ENCODE measurements around the gene SLC16A1.
"Not testable (repeated sequence)": the region's sequence is repeated elsewhere in the genome, so short reads cannot be mapped to it uniquely, and the experiment has no call there.

SLC16A1 gene

DNA sequence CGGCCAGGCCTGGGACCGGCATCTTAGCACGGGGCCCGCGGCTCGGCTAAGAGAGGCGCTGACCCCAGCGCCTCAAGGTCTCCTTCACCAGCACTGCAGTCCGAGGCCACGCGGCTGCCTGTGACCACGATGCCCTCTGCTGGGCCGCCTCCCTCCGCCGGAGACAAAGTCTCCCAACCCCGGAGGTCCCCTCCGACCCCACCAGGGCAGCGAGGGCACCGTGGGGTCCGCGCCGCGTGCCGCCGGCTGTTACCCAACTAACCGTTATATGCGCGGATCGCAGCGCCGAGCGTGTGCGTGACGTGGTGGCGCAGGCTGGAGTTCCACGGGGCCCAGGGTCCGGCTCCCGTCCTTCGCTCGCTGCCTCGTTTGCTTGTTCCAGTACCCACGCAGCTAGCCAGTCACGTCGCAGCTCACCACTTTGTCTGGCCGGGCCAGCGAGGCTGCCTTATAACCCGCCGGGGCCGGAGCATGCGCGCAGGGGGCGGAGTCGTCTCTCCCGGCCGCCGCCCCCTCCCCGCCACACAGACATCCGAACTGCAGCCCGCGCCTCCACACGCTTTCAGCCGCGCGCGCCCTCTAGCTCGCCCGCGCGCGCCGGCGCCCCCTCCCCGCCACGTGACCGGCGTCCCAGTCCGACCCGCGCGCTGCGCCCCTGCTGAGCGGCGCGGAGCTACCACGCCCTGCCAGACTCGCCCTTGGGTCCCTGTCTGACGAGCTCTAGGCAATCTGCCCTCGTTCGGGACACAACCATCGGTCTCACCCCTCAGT, at the start of gene SLC16A1:
Gene SLC16A1, minus strand, starts transcription at position 424 of the 771 bp plus-strand sequence. CDS start 26,888 bp downstream, outside the sequence.
- DNase-seq (ENCODE audit: low read depth in 1 of 2, low spot score in 1 of 2) = peak; percentile 68 to 85

GRCh38 chr1:113003751-113004690, 48.0 kb upstream of the SLC16A1 start:
- DNase-seq (ENCODE audit: low read depth in 1 of 2, low spot score in 1 of 2) = no peak

- no peak for DNase-seq (ENCODE audit: low read depth in 1 of 2, low spot score in 1 of 2)
Measured at GRCh38 chr1:113002297-113002696, 46.3 kb upstream of the SLC16A1 start.

GRCh38 chr1:112998592-112999235, 42.7 kb upstream of the SLC16A1 start:
- DNase-seq (ENCODE audit: low read depth in 1 of 2, low spot score in 1 of 2) = no peak

- no peak for DNase-seq (ENCODE audit: low read depth in 1 of 2, low spot score in 1 of 2)
Measured at GRCh38 chr1:112997781-112998180, 41.8 kb upstream of the SLC16A1 start.

DNA sequence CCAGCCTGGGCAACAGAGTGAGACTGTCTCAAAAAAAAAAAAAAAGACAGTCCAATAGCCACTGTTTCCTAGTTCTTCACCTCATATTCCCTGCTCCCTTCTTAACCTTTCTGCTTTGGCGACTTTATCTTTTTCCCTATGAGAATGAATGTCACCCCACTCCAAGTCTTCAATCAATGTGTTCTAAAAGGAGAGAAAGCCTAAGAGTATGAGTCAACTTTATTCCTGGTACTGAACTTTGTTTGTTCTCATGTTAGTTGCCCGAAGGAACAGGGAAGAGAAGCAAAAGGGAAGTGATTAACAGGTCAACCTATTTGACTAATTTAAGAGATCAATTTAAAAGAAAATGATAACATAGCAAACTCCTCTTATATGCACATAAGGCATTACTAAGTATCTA, 39.9 kb upstream of the SLC16A1 start:
- no peak for DNase-seq (ENCODE audit: low read depth in 1 of 2, low spot score in 1 of 2)

DNA sequence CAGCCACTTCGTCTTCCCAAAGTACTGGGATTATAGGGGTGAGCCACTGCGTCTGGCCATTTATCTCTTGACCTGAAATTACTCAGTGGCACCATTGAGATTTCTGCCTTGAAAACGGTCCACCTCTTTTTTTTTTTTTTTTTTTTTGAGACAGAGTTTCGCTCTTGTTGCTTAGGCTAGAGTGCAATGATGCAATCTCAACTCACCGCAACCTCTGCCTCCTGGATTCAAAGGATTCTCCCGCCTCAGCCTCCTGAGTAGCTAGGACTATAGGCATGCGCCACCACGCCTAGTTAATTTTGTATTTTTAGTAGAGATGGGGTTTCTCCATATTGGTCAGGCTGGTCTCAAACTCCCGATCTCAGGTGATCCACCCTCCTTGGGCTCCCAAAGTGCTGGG, 39.0 kb upstream of the SLC16A1 start:
- DNase-seq (ENCODE audit: low read depth in 1 of 2, low spot score in 1 of 2) = not testable (repeated sequence)

DNA sequence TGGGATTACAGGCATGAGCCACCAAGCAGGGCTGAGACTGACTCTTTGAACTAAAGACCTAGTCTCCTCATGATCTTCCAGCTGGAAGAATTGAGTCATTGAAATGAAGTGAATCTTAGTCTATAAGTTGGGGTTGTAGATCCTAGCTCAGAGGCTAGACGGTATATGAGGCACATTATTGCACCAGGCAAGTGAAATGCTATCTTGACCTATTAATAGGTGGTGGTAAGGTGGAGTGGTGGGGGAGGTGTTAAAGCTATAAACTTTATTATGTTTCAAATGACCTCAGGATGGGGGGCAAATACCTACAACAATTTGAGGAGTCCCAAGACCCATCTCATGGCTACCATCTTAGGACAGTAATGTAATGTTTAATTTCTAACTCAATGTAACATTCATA, 36.8 kb upstream of the SLC16A1 start:
- no peak for DNase-seq (ENCODE audit: low read depth in 1 of 2, low spot score in 1 of 2)

DNA sequence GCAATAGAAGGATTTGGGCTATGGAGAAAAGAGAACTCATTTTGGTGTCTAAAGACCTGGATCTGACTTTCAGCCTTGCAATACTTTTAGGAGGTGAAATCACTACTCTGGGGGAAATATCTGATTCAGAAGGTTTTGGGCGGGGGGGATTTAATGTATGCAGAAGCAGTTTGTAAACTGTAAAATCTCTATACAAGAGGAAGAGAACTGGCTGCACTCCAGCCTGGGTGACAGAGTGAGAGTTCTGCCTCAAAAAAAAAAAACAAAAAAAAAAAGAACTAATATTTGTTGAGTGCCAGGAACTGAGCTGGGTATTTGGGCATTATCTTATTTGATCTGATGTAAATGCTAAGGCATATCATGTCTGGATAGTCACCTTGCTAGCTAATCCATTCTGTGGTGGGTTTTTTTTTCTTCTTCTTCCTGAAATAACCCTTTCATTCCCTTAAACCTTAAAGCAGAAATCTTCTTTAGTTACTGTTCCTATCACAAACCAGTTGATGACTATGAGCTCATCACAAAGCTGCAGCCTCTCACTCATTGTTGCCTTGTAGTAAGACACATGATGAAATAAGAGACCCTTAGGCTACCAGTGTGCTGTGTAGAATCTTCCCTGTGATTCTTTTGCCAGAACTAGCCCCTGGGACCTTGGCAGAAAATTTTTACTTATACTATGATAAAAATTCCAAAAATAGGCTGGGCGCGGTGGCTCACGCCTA, 35.6 kb upstream of the SLC16A1 start:
- DNase-seq (ENCODE audit: low read depth in 1 of 2, low spot score in 1 of 2) = no peak

DNA sequence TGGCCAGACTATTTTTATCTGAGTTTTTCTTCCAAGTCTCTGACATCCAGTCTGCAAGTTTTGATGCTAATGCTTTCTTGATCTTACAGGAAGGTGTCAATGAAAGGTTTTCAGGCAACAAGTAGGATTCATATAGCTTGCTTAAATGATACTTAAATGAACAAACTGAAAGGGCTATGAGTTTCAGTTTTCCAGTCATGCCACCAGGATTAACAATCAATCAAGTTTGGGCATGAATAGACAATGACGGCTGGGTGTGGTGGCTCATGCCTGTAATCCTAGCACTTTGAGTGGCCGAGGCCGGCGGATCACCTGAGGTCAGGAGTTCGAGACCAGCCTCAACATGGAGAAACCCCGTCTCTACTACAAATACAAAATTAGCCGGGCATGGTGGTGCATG, 34.3 kb upstream of the SLC16A1 start:
- no peak for DNase-seq (ENCODE audit: low read depth in 1 of 2, low spot score in 1 of 2)

GRCh38 chr1:112988367-112988766, 32.4 kb upstream of the SLC16A1 start:
- DNase-seq (ENCODE audit: low read depth in 1 of 2, low spot score in 1 of 2) = no peak

- no peak for DNase-seq (ENCODE audit: low read depth in 1 of 2, low spot score in 1 of 2)
Measured at GRCh38 chr1:112985123-112985522, 29.1 kb upstream of the SLC16A1 start.

GRCh38 chr1:112983537-112984131, 27.6 kb upstream of the SLC16A1 start:
- no peak for DNase-seq (ENCODE audit: low read depth in 1 of 2, low spot score in 1 of 2)

DNA sequence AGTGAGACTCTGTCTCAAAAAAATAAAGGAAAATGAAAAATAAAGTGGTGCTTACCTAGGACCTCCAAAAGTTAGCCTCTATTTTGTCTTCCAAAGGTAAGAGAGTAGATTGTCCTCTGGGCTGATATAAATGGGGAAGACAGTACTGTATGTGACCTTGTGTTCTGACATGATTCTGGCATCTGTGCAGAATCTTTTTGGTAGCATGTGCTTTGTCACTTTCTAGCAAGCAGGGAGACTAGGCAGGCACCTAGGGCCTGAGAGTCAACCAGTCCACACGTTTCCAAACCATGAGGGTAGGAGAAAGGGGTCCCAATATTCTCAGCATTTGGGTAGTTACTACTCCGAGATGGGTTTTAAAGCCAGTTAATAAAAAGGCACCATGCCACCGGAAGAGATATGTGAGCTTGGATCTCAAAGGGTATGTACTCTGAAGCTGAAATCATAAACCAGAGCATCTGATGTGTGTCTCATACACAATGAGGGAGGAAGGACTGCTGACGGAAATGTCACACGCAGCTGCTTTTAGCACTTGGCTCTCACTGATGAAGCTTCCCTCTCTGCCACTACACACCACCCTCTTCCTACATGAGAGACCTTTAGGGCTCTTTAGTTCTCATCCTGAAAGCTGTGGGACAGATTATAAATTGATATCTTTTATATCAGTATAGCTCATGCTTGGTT, 27.0 kb upstream of the SLC16A1 start:
- DNase-seq (ENCODE audit: low read depth in 1 of 2, low spot score in 1 of 2) = no peak

DNA sequence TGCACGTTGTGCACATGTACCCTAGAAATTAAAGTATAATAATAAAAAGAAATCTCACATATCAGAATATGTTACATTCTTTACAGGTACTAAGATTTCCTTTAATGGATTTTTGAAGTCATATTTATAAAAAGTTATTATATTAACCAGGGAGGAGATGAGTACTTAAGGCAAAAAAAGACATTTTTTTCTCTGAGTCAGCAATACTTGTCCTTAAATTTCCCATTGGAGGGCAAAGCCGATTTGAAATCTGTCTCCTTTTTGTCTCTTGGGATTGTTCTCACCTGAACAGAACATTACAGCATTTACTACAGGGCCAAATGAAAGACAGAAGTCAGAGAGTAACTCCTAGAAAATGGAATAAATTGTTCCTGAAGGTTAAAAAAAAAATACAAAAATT, 26.3 kb upstream of the SLC16A1 start:
- no peak for DNase-seq (ENCODE audit: low read depth in 1 of 2, low spot score in 1 of 2)

GRCh38 chr1:112981834-112982233, 25.8 kb upstream of the SLC16A1 start:
- not testable (repeated sequence) for DNase-seq (ENCODE audit: low read depth in 1 of 2, low spot score in 1 of 2)

- no peak for DNase-seq (ENCODE audit: low read depth in 1 of 2, low spot score in 1 of 2)
Measured at GRCh38 chr1:112981426-112981825, 25.4 kb upstream of the SLC16A1 start.

- no peak for DNase-seq (ENCODE audit: low read depth in 1 of 2, low spot score in 1 of 2)
Measured at GRCh38 chr1:112975336-112975735, 19.3 kb upstream of the SLC16A1 start.

DNA sequence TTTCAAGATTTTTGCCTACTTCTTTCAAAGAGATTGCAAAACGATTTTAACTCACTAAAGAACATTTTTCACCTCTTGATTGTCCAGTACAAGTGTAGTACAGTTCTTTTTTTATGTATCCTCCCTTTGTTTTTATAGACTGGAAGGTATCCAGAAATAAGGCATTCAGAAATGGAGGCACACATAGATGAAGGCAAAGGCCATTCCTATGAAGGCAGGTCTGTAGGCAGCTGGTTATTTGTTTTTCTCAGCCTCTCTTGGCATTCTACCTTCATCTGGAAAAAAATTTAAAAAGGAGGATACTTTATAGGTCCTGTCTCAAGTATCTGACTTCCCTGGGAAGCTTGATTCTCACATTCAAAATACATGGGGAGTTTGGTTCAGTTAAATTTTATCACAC, 18.6 kb upstream of the SLC16A1 start:
- DNase-seq (ENCODE audit: low read depth in 1 of 2, low spot score in 1 of 2) = no peak

- DNase-seq (ENCODE audit: low read depth in 1 of 2, low spot score in 1 of 2) = no peak
Measured at GRCh38 chr1:112973788-112974187, 17.8 kb upstream of the SLC16A1 start.
